AG09319 (cell line): ENCODE measurements around the gene PRADC1.

Experiments used
- DNase-seq: peaks from one replicate; pipeline ENCODE4 v3.0.0-alpha.2; 2010; ENCODE audit warnings: low read depth; ENCODE audit errors: extremely low read depth
- CTCF ChIP-seq: IDR thresholded peaks from 2 replicates; pipeline ENCODE4 v1.5.1; 2011; ENCODE audit warnings: low read depth, mild to moderate bottlenecking, inconsistent platforms, low read length, moderate library complexity

PRADC1 gene

GRCh38 chr2:73212448-73213176 is 20.4 kb downstream of the PRADC1 start:
- TF ChIP-seq CTCF, result peak; percentile 97

GRCh38 chr2:73212098-73212447 is 21.0 kb downstream of the PRADC1 start:
- DNase-seq, result no peak
- TF ChIP-seq CTCF, result no peak

More at GRCh38 chr2:73212448-73213176, 20.4 kb downstream of the PRADC1 start:
- DNase-seq, result peak; percentile 38

GRCh38 chr2:73210696-73211095 is 22.3 kb downstream of the PRADC1 start:
- DNase-seq, result no peak
- TF ChIP-seq CTCF, result no peak

- no peak for TF ChIP-seq CTCF
- DNase-seq, result no peak
Measured at GRCh38 chr2:73210019-73210418, 23.0 kb downstream of the PRADC1 start.

DNA sequence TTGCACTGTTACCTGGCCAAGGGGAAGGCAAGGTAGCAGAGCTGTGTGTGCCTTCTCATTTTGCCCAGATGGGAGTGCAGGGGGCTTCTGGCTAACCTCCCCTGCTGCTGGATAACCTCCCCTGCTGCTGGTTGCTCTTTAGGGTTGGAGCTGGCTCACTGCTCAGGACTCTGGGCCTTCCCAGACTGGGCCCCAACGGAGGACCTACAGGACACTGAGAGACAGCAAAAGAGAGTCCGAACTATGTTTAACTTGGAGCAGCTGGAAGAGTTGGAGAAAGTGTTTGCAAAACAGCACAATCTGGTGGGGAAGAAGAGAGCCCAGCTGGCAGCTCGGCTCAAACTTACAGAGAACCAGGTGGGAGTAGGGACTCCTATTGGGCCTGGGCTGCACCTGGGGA is 24.8 kb downstream of the PRADC1 start:
- no peak for DNase-seq
- no peak for TF ChIP-seq CTCF

GRCh38 chr2:73205611-73206010 is 27.4 kb downstream of the PRADC1 start:
- DNase-seq, result no peak
- no peak for TF ChIP-seq CTCF

DNA sequence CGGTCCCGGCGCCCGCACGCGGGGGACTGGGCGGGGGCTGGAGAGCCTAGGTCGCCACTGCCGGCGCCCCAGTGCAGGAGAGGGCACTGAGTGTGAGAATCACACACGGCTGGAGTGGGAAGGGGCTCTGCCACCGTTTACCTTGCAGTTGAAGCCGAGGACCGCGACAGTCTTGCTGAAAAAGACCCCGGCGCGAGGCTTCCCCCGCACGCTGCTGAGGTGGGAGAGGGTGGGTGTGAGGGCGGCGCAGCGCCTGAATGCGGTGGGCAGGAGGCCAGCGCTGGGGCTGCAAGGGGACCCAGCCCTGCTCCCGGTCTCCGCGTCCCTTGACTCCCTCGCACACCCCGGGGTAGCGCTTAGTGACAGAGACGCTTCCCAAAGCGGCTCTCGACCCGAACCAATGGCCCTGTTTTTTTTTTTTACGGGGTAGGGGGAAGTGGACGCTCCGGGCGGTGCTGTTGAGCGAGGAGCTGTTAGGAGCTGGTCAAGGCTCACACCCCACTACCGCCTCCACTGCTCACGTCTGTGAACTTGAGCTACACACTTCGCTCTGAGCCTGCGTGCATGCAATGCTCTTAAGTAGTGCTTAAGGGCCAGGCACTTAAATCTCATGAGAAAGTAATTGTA is 29.9 kb downstream of the PRADC1 start:
- TF ChIP-seq CTCF, result no peak
- no peak for DNase-seq
